NCI-H1694 treated with DMSO at 0.1 percent for 48 hours (cell line): ENCODE data around the gene KLHL1.

Source experiments
- DNase-seq: peaks from one replicate; lab custom pipeline; 2025; lab: John Stamatoyannopoulos, UW

The KLHL1 gene

GRCh38 chr13:69999875-70000274 lies 108.4 kb downstream of the KLHL1 start:
- no peak for DNase-seq

DNA sequence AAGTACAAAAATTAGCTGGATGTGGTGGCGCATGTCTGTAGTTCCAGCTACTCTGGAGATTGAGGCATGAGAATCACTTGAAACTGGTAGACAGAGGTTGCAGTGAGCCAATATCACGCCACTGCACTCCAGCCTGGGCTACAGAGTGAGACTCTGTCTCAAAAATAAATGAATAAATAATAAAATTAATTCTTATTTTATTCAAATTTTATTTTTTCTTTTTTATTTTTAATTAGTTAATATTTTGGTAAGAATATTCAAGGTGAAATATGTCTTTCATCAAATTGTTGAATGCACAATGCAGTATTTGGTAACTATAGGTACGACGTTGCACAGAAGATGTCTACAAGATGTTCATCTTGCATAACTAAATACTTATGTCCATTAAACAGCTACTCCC lies 111.2 kb downstream of the KLHL1 start:
- no peak for DNase-seq

- no peak for DNase-seq
These were observed 127.5 kb downstream of the KLHL1 start for GRCh38 chr13:69980799-69981198.

DNA sequence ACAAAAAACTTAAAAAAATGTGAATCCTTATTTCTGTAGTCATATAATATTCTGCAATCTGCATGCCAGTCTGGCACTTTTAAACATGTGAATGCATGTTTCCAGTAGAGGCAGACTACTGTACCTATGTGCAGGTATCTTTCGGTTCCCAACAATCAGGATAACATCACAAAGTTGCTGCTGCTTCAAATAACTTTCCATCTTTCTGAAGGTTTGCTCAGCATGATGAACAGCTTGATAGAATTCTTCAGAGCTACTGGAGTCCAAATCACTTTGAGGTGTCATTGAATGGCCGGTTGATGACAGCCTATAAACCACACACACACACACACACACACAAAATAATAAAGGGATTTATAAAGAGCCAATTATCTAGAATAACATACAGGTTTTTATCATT lies 132.8 kb downstream of the KLHL1 start:
- DNase-seq, result no peak

DNA sequence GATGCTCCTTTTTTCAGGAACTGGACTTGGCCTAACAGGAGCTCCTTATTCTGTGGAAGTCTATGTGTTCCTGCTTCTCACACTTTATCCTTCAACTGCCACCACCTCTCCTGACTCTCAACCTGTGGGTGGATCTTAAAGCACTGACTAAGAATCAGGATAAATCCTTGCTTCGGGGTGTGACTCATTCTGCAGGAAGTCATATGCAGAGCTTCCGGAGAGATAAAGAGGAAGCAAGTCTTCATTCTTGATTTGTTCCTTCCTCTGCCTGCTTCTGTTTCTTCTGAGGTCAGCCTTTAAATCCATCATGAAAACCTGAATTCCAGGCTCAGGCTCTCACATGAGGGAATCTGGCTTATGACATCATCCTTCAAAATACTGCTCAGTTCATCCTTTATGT lies 137.7 kb downstream of the KLHL1 start:
- no peak for DNase-seq

- DNase-seq, result no peak
These were observed 149.2 kb downstream of the KLHL1 start for GRCh38 chr13:69959046-69959445.

GRCh38 chr13:69956839-69957238 lies 151.4 kb downstream of the KLHL1 start:
- DNase-seq, result no peak

- no peak for DNase-seq
These were observed 151.9 kb downstream of the KLHL1 start for GRCh38 chr13:69956349-69956748.

- DNase-seq, result no peak
These were observed 153.0 kb downstream of the KLHL1 start for GRCh38 chr13:69955271-69955670.

GRCh38 chr13:69951412-69951811 lies 156.8 kb downstream of the KLHL1 start:
- DNase-seq, result no peak

DNA sequence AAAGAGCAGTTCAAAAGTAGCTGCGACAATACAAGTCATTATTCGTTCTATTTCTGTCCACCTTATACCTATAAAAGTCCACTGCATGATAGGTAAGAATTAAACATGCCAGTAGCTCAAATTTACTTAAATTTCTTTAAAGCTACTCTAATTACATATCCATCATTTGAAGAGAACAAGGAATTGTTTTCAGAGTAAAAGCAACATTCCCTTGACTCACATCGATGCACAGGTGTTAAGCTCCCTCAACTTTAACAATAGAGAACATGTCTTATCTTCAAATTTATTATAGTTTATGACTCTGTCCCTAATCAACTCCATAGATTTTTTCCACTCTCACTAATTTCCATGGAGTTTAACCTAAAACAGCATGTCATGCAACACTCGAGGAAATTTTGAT lies 158.1 kb downstream of the KLHL1 start:
- no peak for DNase-seq

DNA sequence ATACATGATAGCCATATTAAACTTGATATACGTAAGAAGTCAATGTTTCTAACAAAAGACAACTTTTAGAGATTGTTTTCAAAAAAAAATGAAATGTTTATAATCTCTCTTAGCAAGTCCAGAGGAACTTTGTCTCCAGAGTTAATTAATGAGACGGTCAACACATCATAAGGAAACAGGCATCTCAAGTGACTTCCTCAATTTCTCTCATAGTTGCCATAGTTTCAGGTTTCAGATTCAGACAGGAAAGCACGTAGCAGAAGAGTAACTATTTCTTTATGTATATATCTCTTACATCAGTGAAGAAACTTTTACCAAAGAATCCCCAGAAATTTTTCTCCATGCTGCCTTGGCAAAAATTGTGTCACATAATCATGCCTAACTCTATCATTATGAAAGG lies 160.2 kb downstream of the KLHL1 start:
- no peak for DNase-seq

GRCh38 chr13:69947582-69947981 lies 160.7 kb downstream of the KLHL1 start:
- DNase-seq, result no peak

GRCh38 chr13:69946511-69946910 lies 161.7 kb downstream of the KLHL1 start:
- no peak for DNase-seq

DNA sequence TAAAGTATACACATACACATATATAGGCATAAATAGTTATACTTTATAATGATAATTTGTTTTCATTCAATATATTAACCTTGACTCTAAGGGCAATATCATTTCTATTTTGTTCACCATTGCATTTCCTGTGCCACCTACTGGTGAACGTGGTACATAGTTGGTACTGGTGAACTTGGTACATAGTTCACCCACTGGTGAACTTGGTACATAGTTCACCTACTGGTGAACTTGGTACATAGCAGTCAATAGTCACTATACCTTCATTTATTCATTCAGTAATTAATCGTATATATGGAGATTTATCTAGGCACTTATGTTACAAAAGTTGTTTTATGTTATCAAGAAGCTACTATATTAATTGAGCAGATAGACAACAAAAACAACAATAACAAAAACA lies 173.2 kb downstream of the KLHL1 start:
- no peak for DNase-seq

DNA sequence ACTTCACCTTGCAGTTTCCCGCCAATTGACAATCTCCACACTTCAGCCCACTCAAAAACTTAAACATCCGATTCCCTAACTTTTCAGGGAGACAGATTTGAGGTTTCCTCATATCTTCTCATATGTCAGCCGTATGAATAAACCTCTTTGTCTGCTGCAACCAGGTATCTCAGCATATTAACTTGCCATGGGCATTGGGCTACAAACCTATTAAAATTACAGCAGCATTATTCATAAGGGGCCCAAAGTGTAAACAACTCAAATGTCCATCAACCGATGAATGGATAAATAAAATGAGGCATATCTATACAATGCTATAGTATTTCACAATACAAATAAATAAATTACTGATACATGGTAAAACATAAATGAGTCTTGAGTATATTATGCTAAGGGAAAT lies 180.0 kb downstream of the KLHL1 start:
- no peak for DNase-seq

GRCh38 chr13:69921156-69921555 lies 187.1 kb downstream of the KLHL1 start:
- DNase-seq, result no peak

DNA sequence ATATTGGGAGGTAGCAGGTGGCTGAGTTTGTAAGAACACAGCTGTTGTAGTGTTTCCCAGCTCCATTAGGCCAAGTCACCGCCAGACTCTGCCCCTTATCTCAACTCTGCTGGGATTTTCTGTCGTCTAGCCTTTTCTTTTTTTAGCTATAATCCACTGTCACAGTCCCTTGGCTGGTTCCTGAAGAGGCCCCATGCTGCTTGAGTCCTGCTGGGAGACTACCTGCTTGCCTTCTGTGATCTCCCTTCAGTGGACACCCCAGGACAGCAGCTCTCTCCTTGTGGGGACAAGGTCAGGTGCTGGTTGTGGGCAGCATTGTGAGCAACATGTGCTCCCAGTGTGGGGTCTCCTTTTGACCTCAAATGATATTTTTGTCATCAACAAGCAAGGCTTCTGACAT lies 195.6 kb downstream of the KLHL1 start:
- no peak for DNase-seq

DNA sequence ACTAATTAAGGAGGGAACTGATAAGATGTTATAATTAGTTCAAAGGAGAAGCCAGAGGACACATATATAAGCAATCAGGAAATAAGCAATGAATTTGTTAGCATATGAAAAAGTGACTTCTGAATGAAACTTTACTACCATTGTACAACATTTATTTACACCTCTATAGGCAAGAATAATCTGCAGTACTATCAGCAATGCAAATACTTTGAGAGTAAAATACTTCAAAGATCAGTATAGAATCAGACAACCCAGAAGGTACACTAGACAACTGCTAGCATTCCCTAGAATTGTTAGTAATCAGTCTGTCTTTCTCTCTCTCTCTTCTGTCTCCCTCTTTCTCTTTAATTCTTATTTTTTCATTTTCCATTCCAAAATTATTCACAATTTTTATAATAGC lies 197.5 kb downstream of the KLHL1 start:
- DNase-seq, result no peak

DNA sequence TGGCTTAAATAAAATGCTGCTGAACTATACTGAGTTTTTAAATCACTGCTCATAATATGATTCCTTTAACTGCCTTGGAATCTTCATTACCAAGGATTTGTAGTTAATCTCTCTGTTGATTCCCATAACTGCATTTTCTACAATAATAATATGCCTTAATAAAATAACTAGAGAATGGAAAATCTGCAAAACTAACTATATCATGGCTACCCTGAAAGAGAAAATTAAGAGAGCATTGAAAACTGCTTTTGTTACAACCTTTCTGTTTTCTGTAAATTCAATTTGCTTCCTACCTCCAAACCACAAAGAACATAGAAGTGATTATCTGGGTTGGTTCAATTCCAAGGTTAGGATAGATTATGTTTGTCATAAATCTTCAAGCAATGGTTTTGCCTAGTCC lies 203.5 kb downstream of the KLHL1 start:
- no peak for DNase-seq

GRCh38 chr13:69903081-69903480 lies 205.2 kb downstream of the KLHL1 start:
- no peak for DNase-seq

- DNase-seq, result no peak
These were observed 225.8 kb downstream of the KLHL1 start for GRCh38 chr13:69882451-69882850.

GRCh38 chr13:69879936-69880335 lies 228.3 kb downstream of the KLHL1 start:
- DNase-seq, result no peak

DNA sequence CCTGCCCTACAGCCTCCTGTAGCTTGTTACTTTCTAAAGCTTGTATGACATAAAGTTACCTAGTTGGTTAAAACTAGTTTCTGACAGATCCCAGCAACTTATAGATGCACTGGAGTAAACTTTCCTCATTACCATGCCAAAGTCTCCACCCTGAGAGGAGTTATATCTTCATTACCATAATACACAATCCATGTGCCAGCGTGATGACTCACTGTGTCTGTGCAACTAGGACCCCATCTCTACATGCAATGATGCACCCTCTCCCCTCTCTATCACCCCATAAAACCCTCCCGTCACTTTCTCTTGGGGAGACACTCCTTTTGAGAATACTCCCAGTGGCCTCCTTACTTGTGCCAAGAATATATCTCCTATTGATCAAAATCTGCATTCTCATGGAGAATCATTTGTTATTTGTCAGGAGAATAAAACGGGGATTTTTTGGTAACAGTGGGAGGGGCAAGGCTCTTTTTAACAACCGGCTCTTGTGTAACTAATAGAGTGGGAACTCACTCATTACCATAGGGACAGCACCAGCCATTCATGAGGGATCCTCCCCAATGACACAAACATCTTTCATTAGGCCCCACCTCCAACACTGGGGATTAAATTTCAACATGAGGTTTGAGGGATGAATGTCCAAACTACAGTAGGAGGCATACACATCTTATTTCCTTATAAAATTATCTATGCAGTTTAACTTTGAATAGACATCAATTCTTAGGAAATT lies 235.8 kb downstream of the KLHL1 start:
- no peak for DNase-seq

DNA sequence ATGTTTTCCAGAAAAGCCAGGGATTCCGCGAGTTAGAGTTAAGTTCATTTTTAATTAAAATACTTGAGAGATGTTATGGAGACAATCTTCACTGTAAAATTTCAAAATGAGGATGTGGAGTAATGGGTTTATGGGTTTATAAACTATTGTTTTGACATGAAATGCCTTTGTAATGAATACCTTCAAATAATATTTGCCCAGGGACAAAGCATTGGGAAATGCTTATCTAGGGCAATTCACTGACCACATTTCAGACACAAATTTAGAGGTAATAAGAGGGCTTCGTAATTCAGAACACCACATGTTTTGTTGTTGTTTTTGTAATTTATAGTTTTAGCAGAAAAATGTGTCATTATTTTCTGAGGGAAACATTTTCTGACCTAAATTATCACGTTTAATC lies 241.7 kb downstream of the KLHL1 start:
- no peak for DNase-seq
